Endometrial microvascular endothelial cells (primary cell): Measurements from ENCODE around the gene TEX14. TPM values are rescaled to one million over a fixed set of nuclear protein-coding genes. Genes with fewer than 3 reads are reported as not detected.
"Not testable (repeated sequence)": the region's sequence is repeated elsewhere in the genome, so short reads cannot be mapped to it uniquely, and the experiment has no call there.

Experiments
- in situ Hi-C: cut with HindIII; loops from 2 replicates; pipeline ENCODE4 v1.10.0; 2017; ENCODE audit warnings: low sequenced_read_pairs, low pct_unique_long_range_greater_than_20kb; ENCODE audit errors: inconsistent ontology term
- total RNA-seq: library from RNA; depleted of rRNA; stranded (reverse); fragments of >200 nt; gene quantifications from one replicate; pipeline ENCODE4 v1.2.3, GENCODE V29; 2015; ENCODE audit errors: inconsistent ontology term

TEX14 gene
- total RNA-seq, 1 donor from 2014 or later = not detected

DNA sequence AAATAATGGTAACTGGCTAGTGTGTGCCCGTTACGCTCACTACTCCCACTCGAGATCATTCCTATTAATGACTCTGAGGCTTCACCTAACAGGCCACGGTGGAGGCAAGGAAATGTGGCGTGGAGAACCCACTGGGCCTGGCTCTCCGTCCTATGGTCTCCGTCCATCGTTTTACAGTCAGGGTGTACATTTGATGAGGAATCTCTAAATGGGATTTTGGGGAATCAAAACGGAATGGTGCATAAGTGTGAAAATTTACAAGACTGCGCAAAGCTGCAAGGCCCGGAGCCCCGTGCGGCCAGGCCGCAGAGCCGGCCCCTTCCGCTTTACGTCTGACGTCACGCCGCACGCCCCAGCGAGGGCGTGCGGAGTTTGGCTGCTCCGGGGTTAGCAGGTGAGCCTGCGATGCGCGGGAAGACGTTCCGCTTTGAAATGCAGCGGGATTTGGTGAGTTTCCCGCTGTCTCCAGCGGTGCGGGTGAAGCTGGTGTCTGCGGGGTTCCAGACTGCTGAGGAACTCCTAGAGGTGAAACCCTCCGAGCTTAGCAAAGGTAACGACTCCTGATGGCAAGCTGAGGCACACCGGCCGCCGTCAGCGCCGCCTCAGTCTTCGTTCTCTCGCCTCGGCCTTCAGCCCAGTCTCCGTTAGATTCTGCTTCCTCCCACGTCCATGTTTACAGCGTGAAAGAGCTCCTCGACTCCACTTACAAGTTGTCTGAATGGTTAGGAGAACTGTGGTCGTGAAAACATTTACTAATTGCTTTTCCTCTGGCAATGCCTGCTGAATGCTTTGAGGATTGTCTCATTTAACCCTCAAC is 602 bp upstream of the TEX14 start, which contains the start of gene RAD51C:
TSS of gene RAD51C (plus strand) at position 364 of the 817 bp plus-strand sequence. CDS start at position 406, 42 bp downstream.
- in situ Hi-C loops = no loop called here

DNA sequence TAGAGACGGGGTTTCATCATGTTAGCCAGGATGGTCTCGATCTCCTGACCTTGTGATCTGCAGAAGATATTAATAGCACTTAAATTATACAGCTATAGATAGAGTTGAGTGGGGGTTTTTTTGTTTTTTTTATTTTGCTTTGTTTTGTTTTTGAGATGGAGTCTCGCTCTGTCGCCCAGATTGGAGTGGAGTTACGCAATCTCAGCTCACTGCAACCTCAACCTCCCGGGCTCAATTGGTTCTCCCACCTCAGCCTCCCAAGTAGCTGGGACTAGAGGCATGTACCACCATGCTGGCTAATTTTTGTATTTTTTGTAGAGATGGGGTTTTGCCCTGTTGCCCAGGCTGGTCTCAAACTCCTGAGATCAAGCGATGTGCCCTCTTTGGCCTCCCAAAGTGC is 1.8 kb downstream of the TEX14 start:
- in situ Hi-C loops = not testable (repeated sequence)

DNA sequence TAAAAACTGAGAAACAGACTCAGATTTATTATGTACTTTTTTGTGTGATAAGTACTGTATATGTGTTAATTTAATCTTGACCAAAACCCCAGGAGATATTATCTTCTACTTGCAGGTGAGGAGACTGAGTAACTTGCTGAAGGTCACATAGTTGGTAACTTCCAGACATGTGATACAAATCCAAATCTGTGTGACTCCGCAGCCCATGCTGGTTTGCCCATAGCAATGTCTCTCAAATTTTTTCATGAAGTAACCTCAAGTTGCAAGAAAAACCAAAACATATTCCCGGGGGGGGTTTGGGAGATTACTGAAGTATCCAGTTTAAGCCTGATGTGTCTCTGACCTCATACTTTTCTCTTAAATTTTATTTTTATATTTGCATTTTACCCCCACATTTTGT is 3.3 kb downstream of the TEX14 start:
- in situ Hi-C loops = no loop called here

DNA sequence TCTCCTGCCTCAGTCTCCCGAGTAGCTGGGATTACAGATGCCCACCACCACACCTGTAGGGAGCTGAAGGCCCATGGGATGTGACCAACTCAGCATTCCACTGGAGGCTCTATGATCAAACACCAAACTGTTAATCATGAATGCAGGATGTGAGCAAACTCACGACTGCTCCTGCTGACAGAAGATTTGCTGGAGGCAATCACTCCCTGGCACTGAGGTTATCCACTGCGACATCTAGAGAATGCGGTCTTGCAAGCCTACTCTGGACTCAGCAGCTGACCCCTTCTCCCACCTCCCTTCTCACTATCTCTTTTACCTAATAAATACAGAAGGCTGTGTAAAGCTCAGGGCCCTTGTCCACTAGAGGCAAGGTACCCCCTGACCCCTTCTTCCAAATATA is 4.9 kb downstream of the TEX14 start:
- in situ Hi-C loops = no loop called here

DNA sequence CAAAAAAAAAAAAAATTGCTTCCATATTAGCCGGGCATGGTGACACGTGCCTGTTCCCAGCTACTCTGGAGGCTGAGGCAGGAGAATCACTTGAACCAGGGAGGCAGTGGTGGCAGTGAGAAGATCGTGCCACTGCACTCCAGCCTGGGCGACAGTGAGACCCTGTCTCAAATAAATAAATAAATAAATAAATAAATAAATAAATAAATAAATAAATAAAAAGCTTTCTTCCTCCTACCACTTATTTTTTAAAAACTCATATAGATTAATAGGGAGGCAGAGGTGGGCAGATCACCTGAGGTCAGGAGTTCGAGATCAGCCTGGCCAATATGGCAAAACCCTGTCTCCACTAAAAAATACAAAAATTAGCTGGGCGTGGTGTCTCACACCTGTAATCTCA is 7.4 kb downstream of the TEX14 start:
- in situ Hi-C loops = not testable (repeated sequence)

DNA sequence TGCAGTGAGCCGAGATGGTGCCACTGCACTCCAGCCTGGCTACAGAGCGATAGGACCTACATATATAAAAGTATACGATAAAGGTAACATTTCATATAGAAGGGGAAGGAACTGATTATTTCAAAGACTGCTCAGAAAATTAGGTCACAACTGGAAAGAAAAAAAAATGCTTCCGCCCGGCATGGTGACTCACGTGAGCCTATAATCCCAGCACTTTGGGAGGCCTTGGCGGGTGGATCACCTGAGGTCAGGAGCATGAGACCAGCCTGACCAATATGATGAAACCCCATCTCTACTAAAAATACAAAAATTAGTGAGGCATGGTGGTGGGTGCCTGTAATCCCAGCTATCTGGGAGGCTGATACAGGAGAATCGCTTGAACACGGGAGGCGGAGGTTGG is 7.8 kb downstream of the TEX14 start:
- in situ Hi-C loops = no loop called here

DNA sequence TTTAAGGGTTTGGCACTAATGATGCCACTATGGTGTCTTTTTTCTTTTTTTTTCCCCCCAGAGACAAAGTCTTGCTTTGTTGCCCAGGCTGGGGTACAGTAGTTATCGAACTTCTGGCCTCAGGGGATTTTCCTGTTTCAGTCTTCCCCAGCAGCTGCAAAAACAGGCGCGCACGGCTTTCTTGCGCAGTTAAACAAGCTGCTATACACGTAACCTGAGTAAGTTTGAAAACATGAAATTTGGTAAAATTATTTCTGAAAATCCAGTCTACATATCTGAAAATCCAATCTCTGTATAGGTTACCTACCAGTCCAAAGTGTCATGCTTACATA is 11.8 kb downstream of the TEX14 start:
- in situ Hi-C loops = no loop called here

DNA sequence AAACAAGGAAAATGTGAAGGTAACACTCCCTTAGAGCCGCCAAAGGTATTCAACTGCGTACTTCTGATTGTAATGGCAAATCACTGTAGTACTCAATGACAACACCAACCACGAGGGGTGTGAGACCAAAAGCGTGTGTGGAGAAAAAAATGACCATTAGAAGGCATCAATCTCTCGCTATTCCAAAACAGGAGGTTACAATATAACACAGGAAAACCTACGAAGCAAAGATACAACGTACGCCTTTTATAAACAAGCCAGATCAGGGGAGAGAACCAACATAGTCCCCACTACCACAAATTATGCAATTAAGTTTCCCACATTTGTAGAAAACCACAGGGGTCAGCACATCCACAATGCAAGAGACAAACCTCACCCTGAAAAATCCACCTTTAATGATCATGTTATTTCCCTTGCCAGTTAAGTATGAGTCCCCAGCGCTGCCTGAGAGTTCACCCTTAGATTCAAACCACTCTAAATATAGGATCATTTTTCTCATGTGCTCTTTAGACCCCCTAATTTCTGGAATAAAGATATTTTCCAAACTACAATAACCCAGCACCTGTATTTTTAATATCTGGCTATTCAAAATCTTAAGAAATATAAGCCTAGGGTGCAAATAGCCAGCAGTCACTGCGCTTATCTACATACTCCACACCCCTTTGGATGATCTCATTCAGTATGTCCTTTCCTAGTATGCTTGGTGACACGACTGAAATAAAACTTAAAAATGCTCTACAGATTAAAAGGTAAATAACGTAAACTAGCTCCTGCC is 12.4 kb downstream of the TEX14 start:
- in situ Hi-C loops = no loop called here

DNA sequence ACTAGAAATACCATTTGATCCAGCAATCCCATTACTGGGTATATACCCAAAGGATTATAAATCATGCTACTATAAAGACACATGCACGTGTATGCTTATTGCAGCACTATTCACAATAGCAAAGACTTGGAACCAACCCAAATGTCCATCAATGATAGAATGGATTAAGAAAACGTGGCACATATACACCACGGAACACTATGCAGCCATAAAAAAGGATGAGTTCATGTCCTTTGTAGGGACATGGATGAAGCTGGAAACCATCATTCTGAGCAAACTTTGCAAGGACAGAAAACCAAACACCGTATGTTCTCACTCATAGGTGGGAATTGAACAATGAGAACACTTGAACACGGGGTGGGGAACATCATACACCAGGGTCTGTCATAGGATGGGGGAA is 13.6 kb downstream of the TEX14 start:
- in situ Hi-C loops = not testable (repeated sequence)

DNA sequence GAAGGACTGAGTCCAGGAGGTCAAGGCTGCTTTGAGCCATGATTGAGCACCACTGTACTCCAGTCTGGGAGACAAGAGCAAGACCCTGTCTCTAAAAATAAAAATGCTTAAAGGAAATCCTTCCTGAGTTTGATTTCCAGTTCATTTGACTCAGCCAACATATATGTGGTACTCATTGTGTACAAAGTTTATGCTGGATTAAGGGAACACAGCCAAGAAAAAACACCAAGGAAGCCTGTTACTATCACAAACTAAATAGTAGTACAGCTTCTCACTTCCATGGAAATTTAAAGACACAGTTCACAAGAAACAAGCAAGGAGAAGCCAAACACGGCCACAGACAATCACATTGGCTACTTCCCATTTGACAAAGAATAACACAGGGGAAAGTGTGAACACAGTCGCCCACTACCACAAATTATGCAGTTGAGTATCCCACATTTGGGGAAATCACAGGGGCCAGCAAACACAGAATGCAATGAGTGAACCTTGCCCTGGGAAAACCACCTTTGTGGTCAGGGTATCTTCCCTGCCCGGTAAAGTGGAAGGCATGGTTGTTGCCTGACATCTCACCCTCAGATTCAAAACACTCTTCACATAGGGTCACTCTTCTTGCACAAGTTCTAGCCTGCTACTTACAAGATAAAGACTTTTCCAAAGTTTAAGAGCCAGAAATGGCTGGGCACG is 14.5 kb downstream of the TEX14 start:
- in situ Hi-C loops = no loop called here

DNA sequence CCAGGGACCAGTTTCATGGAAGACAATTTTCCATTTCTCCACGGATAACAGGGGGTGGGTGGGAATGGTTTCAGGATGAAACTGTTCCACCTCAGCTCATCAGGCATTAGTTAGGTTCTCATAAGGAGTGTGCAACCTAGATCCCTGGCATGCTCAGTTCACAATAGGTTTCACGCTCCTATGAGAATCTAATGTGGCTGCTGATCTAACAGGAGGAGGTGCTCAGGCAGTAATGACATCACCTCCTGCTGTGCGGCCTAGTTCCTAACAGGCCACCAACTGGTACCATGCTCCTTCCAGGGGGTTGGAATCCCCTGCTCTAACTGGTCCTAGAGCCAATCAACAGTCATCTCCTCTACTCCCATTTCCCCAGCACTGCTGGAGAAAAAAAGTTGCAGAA is 19.9 kb downstream of the TEX14 start:
- in situ Hi-C loops = no loop called here

DNA sequence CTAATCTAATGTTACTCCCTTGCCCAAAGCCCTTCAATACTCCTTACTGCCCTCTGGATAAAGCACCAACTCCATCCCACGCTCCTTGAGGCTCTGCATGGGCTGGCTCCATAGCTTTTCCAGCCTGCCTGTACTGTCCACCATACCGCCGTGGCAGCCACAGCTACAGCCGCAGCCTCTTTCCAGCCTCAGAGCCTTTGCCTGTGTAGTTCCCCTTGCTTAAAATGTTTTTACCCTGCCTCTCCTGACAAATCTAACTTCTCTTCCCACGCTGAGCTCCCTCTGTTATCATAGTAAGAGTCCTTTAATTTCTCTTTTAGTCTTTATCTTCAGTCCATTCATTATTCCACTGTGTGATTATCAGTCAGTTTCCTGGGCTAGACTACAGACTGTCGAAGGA is 22.0 kb downstream of the TEX14 start:
- in situ Hi-C loops = no loop called here

DNA sequence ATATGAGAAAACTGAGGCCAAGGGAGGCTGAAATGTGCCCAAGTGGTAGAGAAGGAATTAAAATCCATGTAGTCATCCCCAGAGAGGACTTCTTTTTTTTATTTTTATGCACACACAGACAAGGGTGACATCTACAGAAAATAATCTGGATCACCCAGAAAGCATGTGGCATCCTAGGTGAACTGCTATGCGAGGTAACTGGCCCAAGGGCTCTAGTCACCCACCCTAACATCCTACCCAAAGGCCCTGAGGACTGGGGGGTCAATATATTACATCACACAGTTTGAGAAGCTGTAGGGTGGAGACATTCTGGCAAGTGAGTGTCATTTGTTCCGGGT is 23.3 kb downstream of the TEX14 start:
- in situ Hi-C loops = no loop called here

DNA sequence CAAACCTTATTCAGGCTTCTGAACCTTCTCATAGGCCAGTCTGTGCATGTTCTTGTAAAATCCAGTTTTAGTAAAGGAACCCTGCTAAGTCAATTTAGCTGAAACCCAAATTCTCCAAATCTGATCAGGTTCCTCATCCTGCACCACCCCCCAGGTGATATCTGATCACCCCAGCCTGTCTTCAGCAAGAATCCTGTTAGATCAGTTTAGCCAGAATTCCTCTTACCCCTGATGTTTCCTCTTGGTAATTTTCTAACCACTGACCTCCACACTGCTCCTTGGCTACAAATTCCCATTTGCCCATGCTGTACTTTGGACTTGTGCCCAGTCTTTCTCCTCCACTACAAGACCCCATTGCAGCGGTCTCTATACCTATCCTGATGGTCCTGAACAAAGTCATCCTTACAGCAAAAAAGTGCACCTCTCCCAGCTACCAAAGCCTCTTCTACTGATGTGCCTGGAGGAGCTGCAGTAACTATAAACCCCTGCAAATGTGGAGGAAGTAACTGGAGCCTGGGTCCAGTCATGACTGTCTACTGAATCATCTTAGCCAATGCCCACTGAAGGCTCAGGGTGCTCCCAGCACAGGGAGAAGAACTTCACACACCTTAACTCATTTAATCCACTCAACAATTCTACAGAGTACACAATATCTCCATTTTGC is 23.8 kb downstream of the TEX14 start:
- in situ Hi-C loops = no loop called here

DNA sequence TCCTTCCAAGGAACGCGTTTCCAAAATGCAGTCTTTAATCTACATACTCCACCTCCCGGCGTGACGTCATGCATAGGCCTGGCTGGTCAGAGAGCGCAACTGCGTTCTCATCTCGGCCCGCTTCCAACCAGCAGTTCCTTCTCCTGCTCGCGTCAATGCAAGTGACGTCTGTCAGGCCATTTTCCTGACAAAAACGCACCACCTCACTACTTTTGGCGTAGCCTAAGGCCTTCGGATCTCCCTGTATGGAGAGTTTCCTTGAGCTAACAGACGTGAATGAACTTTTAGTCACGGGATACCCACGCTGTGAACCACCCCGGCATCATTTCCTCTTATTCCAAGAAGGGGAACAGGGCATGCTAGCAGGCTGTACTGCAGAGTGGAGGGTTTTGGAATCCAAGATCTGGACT is 25.0 kb downstream of the TEX14 start:
- in situ Hi-C loops = no loop called here

DNA sequence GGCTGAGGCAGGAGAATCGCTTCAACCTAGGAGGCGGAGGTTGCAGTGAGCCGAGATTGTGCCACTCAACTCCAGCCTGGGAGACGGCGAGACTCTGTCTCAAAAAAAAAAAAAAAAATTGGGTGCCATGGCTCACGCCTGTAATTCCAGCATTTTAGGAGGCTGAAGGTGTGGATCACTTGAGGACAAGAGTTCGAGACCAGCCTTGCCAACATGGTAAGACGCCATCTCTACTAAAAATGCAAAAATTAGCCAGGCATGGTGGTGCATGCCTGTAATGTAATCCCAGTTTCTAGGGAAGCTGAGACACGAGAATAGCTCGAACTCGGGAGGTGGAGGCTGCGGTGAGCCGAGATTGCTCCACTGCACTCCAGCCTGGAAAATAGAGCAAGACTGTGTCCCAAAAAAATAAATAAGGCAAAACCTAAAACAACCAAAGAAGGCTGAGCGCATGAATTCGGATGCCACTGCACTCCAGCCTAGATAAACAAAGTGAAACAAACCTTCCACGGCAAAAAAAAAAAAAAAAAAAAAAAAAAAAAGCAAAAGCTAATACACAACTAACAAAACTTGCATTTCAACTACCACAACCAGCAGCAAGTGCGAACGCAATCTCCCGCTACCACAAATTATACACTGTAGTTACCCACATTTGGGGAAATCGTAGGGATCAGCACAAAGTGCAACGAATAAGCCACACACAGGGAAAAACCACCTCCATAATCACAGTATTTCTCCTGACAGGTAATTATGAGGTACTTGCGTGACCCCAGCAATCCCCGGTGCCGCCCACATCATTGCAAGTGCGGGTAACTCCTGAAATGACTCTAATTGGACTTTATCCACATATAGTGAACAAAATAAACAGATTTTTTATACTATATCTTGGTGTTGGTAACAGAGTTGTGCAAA is 25.6 kb downstream of the TEX14 start:
- in situ Hi-C loops = no loop called here

DNA sequence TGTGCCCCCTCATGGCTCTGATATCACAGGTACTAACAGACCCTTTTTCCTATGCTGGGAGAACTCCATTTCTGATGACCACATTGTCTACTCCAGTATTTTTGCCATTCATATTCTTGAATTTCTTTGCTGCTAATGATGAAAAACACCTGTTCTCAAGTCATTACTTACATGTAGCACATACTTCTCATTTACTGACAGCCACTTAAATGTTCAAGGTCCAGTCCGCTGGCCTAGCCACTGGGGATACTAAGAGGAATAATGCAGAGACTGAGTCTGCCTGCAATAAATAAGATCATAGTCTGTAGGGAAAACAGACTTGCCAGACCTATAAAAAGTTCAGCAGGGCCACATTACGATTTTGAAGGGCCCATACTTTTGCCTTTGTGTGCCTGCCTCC is 27.5 kb downstream of the TEX14 start:
- in situ Hi-C loops = no loop called here

DNA sequence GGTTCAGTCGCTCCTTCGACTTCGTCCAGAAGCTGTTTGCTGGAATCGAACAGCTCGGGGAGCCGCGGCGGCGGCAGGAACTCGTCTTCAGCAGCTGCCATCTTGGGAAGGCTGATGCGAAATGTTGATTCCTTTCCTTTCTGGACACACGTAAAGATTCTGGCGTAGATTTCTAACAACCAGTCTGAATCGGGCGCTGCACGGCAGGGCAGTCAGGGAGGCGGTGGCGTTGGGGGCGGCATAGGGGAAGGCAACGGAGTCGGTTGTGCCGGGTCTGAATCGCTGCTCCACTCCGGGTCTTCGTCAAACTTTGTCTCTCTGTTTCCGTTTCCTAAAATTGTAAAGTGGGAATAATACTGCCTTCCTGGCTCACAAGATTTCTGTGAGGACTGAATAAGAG is 30.3 kb downstream of the TEX14 start:
- in situ Hi-C loops = no loop called here
